GM12874 (cell line): ENCODE data around the gene INSR.
A peak's percentile ranks its signal among the peaks of the same experiment; 100 is the strongest.

Experiments
- CTCF ChIP-seq: IDR thresholded peaks from 2 replicates; pipeline ENCODE4 v1.5.1; 2011; ENCODE audit warnings: low read depth, mild to moderate bottlenecking, control low read depth, low read length, moderate library complexity; ENCODE audit not compliant: insufficient read depth

Gene INSR

GRCh38 chr19:7200736-7201135 is 93.5 kb downstream of the INSR start:
- TF ChIP-seq CTCF = no peak

- TF ChIP-seq CTCF = no peak
Measured at GRCh38 chr19:7199613-7200533, 94.3 kb downstream of the INSR start.

- TF ChIP-seq CTCF = peak; percentile 35; the same call in 1 of the 2 replicates
Measured at GRCh38 chr19:7197760-7198696, 96.2 kb downstream of the INSR start.

- TF ChIP-seq CTCF = no peak
Measured at GRCh38 chr19:7197119-7197759, 97.0 kb downstream of the INSR start.

- TF ChIP-seq CTCF = no peak
Measured at GRCh38 chr19:7196763-7197118, 97.5 kb downstream of the INSR start.

GRCh38 chr19:7195046-7195445 is 99.2 kb downstream of the INSR start:
- no peak for TF ChIP-seq CTCF

GRCh38 chr19:7194566-7194965 is 99.6 kb downstream of the INSR start:
- no peak for TF ChIP-seq CTCF
